Nephron (organoid): ENCODE measurements around the gene PIGK.

Experiments
- H3K27ac Mint-ChIP-seq, 3 experiments: 2 replicates each; pipeline ENCODE4 v1.8.0; 2020; ENCODE audit warnings: mixed read lengths in 3 of 3, mild to moderate bottlenecking in 2 of 3, moderate library complexity in 1 of 3
- H3K27me3 Mint-ChIP-seq: 2 replicates; pipeline ENCODE4 v1.8.0; 2021; ENCODE audit warnings: low read depth, mild to moderate bottlenecking, moderate library complexity, mixed read lengths
- H3K36me3 Mint-ChIP-seq: 2 replicates; pipeline ENCODE4 v1.8.0; 2020; ENCODE audit warnings: low read depth, mixed read lengths
- H3K4me1 Mint-ChIP-seq: 2 replicates; pipeline ENCODE4 v1.8.0; 2020; ENCODE audit warnings: mixed read lengths
- H3K4me3 Mint-ChIP-seq, 3 experiments: 2 replicates each; pipeline ENCODE4 v1.8.0; 2020; ENCODE audit warnings: mild to moderate bottlenecking in 3 of 3, mixed read lengths in 3 of 3, moderate library complexity in 2 of 3
- H3K9me3 Mint-ChIP-seq: 2 replicates; pipeline ENCODE4 v1.8.0; 2020; ENCODE audit warnings: mixed read lengths
- TF ChIP-seq, protein P1 (sequence below), 3 experiments: fragments of 200-600 bp; sonication (generic); IDR thresholded peaks; one replicate each; pipeline ENCODE4 v1.5.0; 2021; ENCODE audit warnings: antibody characterized with exemption in 3 of 3; ENCODE audit not compliant: unreplicated experiment in 3 of 3

PIGK gene

GRCh38 chr1:77120950-77121349 is 98.3 kb downstream of the PIGK start:
- Mint-ChIP-seq H3K9me3 (no peaks in the 10 kb centered on the region), H3K27me3 (no peaks in the 10 kb centered on the region), H3K4me1 (peaks cover under 1% of the 10 kb centered on the region), H3K27ac (peak overlapping the region in 1 of 3 experiments; percentile 58), H3K36me3 (no peaks in the 10 kb centered on the region), H3K4me3 (no peak overlapping the region)
- TF ChIP-seq, protein P1, sequence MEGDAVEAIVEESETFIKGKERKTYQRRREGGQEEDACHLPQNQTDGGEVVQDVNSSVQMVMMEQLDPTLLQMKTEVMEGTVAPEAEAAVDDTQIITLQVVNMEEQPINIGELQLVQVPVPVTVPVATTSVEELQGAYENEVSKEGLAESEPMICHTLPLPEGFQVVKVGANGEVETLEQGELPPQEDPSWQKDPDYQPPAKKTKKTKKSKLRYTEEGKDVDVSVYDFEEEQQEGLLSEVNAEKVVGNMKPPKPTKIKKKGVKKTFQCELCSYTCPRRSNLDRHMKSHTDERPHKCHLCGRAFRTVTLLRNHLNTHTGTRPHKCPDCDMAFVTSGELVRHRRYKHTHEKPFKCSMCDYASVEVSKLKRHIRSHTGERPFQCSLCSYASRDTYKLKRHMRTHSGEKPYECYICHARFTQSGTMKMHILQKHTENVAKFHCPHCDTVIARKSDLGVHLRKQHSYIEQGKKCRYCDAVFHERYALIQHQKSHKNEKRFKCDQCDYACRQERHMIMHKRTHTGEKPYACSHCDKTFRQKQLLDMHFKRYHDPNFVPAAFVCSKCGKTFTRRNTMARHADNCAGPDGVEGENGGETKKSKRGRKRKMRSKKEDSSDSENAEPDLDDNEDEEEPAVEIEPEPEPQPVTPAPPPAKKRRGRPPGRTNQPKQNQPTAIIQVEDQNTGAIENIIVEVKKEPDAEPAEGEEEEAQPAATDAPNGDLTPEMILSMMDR (IDR thresholded peaks at IDR 0.05; ENCODE audit: unreplicated experiment in 3 of 3), result no peak

GRCh38 chr1:77118712-77119111 is 100.5 kb downstream of the PIGK start:
- TF ChIP-seq, protein P1 (IDR thresholded peaks at IDR 0.05; ENCODE audit: unreplicated experiment in 3 of 3), result no peak
- H3K9me3 Mint-ChIP-seq, result no peaks in the 10 kb centered on the region
- H3K27ac Mint-ChIP-seq, result no peak overlapping the region
- no peaks in the 10 kb centered on the region for H3K36me3 Mint-ChIP-seq
- no peaks in the 10 kb centered on the region for H3K27me3 Mint-ChIP-seq
- H3K4me3 Mint-ChIP-seq, result no peak overlapping the region
- no peaks in the 10 kb centered on the region for H3K4me1 Mint-ChIP-seq

DNA sequence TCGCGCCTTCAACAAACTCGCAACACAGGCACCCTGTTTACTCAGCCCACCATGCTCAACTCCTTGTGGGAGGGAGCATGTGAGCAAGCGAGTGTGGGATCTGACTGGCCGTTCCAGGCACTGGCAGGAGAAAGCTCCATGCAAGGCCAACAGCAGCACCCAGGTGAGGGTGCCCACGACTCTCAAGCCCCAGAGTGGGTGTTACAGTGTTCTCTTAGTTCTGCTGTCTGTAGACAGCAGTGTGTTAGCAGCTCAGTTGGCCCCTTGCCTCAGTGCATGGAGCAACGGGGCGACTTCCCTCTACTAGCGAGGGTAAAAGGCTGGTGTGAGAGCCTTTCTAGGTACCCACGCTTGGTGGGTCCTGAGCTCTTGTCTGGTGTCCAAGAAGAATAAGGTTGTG is 114.6 kb downstream of the PIGK start:
- TF ChIP-seq, protein P1 (IDR thresholded peaks at IDR 0.05; ENCODE audit: unreplicated experiment in 3 of 3), result no peak
- H3K36me3 Mint-ChIP-seq, result peaks cover 4% of the 10 kb centered on the region
- H3K27ac Mint-ChIP-seq, result no peak overlapping the region
- no peaks in the 10 kb centered on the region for H3K4me1 Mint-ChIP-seq
- no peaks in the 10 kb centered on the region for H3K27me3 Mint-ChIP-seq
- no peak overlapping the region for H3K4me3 Mint-ChIP-seq
- H3K9me3 Mint-ChIP-seq, result peaks cover 4% of the 10 kb centered on the region

DNA sequence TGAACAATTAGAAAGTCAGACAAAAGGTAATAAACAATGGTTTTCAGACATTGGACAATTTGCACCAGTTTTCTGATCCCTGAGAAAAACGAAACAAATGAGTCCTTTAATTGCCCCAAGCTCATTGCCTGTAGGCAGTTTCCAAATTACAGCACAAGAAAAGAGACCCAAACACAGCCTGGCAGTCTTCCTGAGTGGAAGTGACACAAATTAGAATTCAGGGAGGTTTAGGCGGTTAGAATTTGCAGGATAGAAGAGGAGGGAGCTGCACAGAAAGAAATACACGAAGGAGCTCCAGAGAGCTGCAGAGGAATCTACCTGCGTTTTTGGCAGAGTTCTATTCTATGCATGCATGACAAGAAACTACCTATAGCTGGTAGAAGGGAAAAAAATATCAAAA is 115.7 kb downstream of the PIGK start:
- TF ChIP-seq, protein P1 (IDR thresholded peaks at IDR 0.05; ENCODE audit: unreplicated experiment in 3 of 3), result no peak
- Mint-ChIP-seq H3K4me1 (no peaks in the 10 kb centered on the region), H3K36me3 (no peaks in the 10 kb centered on the region), H3K27ac (no peak overlapping the region), H3K9me3 (peaks cover under 1% of the 10 kb centered on the region), H3K27me3 (no peaks in the 10 kb centered on the region), H3K4me3 (no peak overlapping the region)

DNA sequence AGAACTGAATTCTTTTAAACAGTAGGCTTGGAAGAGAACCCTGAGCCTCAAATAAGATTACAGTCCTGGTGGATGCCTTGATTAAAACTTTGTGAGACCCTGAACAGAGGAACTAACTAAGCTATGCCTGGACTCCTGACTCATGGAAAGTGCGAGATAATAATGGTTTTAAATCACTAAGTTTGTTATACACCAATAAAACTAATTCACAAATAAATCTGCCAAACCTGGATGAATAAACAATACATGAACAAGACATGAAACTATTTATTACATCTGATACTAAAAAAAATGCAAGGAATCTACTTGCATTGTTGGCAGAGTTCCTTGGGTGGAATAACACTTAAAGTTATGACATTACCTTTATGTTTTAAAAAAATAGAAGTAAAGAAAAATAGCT is 118.4 kb downstream of the PIGK start:
- Mint-ChIP-seq H3K4me3 (no peak overlapping the region), H3K27me3 (no peaks in the 10 kb centered on the region), H3K4me1 (peaks cover 1% of the 10 kb centered on the region), H3K27ac (no peak overlapping the region), H3K9me3 (no peaks in the 10 kb centered on the region), H3K36me3 (no peaks in the 10 kb centered on the region)
- TF ChIP-seq, protein P1 (IDR thresholded peaks at IDR 0.05; ENCODE audit: unreplicated experiment in 3 of 3), result no peak

DNA sequence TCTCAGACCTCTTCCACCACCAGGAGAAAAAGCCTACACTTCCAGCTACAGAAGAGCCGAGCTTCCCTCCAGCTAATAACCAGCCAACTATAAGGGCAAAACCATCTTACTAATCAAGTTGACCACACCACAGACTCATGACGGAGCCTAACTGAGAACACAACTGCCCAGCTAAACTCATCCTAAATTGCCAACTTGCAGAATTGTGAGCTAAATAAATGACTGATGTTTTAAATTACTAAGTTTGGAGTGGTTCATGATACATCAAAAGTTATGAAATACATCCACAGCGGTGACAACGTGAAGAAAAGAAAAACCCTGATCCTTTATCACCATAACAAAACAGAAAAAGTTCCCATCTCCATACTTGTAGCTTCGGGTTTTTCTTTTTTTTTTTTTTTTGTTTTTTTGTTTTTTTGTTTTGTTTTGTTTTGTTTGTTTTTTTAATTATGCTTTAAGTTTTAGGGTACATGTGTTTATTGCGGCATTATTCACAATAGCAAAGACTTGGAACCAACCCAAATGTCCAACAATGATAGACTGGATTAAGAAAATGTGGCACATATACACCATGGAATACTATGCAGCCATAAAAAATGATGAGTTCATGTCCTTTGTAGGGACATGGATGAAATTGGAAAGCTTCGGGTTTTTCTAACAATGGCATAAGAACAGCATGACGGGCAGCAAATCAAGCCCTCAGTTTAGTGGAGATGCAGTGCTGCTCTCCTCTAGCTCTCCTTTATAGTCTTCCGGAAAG is 122.6 kb downstream of the PIGK start:
- Mint-ChIP-seq H3K4me1 (peaks cover 16% of the 10 kb centered on the region), H3K36me3 (no peaks in the 10 kb centered on the region), H3K27ac (no peak overlapping the region), H3K4me3 (no peak overlapping the region), H3K9me3 (no peaks in the 10 kb centered on the region), H3K27me3 (no peaks in the 10 kb centered on the region)
- TF ChIP-seq, protein P1 (IDR thresholded peaks at IDR 0.05; ENCODE audit: unreplicated experiment in 3 of 3), result no peak
